GM10847 (cell line): ENCODE data around the gene PDE4B.

Experiments used
- POLR2A ChIP-seq: IDR thresholded peaks from 2 replicates; pipeline ENCODE4 v1.6.1; 2011; ENCODE audit not compliant: insufficient read length; ENCODE audit errors: extremely low read depth

Gene PDE4B

DNA sequence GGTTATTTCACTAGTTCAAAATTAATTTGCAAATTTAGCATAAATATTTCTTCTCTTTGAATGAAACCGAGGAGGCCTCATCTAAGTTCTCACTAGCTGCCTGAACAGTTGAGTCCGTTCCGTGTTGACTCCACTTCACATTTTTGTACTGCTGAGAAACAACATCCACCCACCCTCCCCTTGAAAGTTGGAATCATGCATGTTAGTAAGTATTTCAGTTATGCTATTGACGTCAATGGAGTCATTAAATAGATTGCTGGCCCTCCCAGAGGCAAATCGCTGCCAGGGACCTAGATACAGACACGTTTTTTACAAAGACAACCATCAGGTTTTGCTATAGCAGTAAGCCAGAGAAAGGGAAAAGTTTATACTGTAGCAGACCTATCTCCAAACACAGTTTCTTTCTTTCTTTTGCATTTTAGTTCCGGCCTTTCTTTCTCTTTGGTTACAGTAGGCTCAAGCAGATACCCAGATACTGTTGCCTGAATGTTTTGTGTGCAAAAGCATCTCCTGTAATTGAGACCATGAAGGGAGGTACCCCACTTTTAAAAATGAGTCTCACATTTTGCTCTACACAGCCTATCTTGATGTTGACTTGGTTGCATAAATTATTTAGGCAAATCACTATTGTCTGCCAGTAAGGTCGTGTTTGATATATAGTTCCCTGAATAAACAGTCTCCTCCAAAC lies 478.7 kb downstream of the PDE4B start:
- no peak for TF ChIP-seq POLR2A

DNA sequence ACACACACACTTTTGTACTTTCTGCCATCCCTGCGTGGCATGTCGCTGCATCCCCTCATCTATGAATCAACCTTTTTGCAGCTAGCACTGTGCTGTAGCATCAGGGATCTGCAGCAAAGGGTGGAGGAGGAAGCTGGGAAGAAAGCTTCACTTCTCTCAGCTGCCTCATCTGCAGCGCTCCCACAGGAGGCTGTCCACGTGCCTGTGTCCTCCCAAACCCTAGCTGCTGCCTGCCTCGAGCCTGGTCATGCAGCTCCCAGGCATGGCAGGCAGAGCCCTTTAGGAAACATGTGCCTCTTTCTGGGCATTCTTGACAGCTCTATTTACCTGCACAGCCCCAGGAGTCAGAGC lies 479.2 kb downstream of the PDE4B start:
- TF ChIP-seq POLR2A: no peak

DNA sequence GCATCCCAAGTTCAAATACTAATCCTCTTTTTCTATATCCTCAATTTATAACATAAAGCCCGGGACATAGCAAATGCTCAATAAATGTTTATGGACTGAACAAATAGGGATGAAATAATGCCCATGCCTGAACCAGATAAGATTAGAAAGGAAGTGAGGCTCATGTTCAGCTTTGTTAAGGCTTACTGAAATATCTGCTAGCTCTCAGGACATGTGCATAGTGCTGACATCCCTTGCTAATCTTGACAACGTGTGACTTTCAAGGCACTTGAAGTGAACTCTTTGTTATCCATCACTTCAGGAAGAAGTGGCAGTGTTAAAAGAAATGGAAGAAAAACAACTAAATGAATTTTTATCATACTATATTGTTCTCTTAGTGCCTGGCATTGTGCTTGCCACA lies 481.0 kb downstream of the PDE4B start:
- TF ChIP-seq POLR2A: no peak

DNA sequence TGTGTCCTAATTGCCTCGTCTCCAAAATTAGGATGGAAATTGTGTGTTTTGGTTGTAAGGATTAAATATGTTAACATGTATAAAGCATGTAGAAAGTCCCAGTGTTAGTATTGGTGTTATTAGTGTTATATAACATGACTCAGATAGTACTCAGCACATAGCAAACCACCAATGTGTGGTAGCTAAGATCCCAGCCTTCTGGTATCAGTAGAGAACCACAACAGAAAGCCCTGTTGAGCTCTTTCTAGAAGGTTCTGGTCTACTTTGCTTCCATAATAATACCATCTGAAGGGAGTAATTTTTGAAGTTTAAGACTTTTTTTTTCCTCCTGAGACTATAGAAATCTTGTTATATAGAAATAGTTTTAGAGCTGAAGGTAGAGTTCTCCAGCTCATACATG lies 481.9 kb downstream of the PDE4B start:
- no peak for TF ChIP-seq POLR2A

DNA sequence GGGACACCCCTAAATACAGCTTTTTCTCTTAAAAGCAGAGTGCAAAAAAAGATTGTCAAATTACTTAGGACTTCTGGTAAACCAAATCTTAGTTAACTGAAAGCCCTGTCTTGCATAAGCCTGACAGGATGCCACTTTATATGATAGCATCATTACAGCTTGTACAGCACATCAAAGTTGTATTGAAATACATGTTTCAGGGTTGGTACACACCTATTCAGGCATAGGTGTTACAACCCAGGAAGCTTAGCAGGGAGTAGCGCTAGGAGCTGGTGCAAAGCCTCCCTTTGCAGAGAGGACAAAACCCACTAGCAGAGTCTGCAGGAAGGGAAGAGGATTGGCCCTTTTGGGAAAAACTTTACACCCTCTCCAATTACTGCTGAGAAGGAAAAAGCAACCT lies 482.4 kb downstream of the PDE4B start:
- TF ChIP-seq POLR2A: no peak

DNA sequence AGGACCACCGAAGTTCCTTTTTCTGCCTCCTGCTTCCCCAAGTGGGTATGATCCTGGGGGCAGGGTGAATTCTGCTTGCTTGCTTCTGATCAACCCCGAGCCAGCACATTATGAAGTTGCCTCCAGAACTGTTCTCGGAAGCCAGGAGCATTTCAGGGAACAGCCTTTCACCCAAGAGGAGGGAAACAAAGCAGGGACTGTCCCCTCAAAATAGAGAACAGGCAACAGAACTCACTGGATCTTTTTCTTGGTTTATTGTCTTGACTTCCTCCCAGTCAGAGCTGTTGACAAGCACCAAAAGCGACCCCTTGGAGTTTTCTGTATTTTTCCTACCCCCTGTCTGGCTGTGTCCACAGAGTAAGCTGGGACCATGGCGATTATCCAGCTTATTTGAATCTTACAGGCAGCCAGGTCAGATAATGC lies 482.9 kb downstream of the PDE4B start:
- no peak for TF ChIP-seq POLR2A

DNA sequence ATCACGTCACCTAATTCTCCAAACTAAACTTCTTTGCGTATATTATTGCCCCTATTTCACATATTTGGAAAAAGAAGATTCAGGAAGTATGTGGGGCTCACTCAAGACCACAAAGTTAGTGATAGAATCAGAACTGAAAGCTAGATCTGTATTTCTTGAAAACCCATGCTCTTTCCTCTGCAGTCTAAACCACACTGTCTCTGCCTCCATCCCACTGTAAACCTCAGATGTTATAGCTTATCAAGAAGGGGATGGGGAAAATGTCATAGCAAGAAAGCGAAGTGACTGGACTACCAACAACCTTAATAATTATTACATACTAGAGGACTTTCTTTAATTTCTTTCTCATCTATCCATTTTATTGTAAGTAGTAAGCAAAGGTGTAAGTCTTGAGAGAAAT lies 483.5 kb downstream of the PDE4B start:
- no peak for TF ChIP-seq POLR2A

DNA sequence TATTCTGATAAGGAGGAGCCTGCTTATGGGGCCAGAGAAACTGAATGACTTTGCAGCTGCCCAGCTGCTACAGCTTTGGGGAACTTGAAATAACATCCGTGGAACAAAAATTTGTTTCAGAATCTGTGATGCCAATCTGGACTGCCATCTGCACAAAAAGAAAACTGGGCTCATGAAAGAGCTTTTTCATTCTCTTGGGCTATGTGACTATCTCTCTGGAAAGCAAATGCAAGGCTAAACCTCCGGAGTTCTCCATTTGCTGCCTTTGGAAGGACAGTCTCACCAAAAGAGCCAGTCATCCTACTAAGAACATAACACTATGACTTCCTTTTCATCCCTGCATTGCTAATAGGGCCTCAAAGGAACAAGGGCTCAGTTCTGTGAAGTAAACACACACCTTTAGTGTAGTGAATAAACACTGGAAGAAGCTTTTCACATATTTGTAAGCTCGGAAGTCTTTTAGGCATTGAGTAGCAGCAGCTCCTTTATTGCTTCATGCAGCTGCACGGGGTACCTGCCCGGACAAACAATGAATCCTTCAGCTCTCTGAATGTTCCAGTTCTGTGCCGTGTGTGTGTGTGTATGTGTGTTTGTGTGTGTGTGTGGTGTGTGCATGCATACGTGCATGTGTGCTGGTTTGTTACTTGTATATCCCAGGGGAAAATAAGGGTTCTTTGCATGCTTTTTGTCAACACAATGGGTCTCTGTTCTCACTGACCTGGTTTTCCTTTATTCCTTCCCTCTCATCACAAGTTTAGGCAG lies 485.7 kb downstream of the PDE4B start:
- TF ChIP-seq POLR2A: no peak

DNA sequence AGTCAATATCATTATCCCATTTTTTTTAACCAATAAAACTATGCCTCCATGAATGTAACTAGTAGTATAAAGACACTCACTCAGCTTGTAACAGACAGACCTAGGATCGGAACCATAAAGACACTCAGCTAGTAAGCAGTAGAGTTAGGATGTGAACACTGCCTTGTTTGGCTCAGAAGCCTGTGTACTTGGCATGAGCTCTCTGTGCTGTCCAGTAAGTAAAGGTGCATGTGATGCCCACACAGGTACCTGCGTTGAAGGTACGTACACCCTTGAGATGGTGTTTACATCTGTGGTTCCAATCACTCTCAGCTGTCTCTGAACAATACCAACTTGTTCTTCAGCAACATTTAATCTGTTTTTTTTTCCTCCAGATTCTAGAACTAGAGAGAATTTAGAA lies 489.1 kb downstream of the PDE4B start:
- no peak for TF ChIP-seq POLR2A

DNA sequence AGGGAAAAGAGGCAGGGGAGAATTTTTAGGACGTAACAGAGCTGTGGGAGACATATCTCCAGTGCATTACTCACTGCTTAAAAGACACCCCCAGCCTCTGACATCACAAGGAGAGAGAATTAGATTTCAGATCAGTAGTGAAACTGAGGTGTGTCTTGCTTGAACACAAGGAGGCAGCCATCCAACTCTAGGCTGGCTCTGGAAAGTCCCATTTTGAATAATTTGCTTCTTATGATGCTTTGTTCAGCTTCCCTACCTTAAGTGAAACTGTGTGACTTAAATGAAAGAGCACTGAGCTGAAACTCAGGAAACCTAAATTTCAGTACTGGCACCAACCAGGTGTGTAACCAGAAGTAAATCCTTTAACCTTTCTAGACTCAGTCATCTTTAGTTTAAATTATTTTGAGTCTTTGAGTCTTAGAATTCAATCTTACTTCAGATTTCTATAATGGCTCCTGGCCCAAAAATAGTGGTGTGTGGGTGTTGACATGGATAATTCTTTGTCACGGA lies 489.7 kb downstream of the PDE4B start:
- TF ChIP-seq POLR2A: no peak

DNA sequence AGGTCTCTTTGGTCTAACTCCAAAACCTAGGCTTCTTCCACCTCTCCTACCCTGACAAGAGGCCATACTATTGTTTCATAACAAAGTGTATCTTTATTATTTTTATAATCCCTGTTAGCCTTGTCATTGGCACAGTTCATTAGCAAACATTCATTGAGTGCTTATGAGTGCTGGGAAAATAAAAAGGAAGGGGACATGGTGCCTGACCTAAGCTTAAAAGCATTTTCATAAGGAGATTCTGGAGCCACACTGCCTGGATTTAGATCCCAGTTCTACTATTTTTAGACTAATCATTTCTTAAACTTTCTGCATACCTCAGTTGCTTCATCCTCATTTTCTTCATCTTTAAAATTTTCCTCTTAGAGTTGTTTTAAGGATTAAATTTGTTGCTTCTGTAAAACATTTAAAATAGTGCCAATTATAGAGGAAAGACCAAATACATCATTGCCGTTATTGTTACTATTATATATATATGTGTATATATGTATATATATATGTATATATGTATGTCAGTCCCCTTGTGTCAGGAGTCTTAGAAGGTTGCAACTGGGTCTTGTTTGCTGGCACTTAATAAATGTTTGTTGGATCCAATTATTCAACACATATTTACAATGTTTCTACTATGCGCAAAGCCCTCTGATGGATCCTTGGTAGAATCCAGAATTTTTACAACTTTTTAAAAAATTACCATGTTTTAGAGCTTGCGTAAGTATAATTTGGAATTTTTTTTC lies 490.4 kb downstream of the PDE4B start:
- TF ChIP-seq POLR2A: no peak

DNA sequence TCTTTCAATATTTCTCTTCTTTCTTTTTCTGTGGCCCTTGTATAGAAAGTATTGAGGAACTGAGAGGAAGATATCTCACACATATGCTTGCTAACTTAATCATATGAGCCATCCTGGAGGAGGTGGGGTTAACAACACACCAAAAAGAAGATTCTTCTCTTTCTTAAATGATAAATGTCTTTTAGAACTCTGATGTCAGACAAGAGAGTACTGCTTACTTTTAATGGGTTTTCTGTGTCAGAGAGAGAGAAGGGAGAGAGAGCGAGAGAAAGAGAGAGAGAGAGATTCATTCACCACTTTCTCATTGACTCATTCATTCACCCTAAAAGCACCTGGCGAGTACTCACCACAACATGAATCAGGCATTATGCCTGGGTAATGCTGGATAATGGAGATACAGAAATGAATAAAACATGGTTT lies 490.9 kb downstream of the PDE4B start:
- TF ChIP-seq POLR2A: no peak

DNA sequence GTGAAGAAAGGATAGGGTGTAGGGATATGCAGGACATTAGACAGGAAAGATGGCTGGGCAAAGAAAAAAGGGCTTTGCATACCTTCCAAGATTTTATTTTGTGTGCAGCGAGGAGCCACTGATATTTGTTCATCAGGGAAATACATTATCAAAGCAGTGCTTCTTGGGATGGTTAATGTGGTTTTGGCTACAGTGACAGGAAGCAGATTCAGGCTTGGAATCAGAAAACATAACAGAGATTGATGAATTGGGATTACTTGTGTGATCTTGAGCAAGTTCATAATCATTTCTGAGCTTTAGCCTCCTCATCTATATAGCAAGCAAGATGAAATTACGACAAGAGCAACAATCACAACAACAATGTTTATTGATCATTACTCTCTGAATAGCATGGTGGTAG lies 492.1 kb downstream of the PDE4B start:
- no peak for TF ChIP-seq POLR2A

DNA sequence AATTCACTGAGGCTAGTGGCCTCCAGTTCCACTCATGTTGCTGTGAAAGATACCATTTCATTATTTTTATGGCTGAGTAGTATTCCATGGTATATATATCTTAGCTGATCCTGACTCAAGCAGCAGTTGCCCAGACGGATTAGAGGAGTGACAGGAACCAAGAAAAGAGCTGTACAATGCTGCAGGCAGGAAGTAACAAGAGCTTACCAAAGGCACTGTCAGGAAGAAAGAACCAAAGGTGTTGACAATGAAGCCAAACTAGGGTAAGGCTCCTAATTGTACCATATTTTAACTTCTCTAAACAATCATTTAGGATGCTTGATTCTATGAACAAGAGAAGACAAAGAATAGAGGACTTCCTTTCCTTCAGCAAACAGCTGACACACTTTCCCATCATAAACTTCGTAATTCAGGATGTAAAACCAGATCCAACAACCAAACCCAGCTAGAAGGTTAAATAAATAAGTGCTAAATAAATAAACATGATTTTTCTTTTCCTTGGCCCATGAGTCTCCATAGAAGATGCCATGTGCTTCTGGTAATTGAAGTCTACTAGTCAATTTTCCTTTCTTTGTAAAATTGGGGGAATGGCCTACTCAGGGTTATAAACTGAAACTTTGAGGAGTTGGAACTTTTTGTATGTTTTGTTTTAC lies 493.0 kb downstream of the PDE4B start:
- no peak for TF ChIP-seq POLR2A

DNA sequence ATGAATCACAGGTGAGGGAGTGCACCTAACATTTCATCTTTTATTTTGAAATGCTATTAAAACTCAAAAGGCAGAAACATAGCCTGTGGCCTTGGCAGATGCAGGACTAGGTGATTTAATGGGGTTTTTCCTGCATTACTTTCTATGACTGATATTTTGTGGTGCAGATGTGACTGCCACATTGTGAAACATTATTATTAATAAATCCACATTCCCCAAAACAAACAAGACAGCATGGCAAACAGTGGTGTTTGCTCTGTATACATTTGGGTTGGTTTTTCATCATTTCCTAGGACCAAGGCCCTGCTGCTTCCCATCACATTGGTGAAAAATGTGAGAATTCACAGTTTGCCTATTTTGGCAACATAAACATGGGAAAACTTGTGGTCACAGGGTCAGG lies 493.6 kb downstream of the PDE4B start:
- no peak for TF ChIP-seq POLR2A
